Loucy (cell line): Measurements from ENCODE around the gene C9.

Source experiments
- H2AFZ ChIP-seq: fragments of 200-600 bp; sonication (generic); 2 replicates; pipeline ENCODE4 v1.6.0; 2016; ENCODE audit warnings: antibody characterized with exemption, mild to moderate bottlenecking, low read length, moderate library complexity
- H3F3A ChIP-seq: fragments of 200-600 bp; 2 replicates; pipeline ENCODE4 v1.6.0; 2016; ENCODE audit warnings: antibody characterized with exemption, low read depth, mild to moderate bottlenecking
- H3K27me3 ChIP-seq: fragments of 200-600 bp; sonication (generic); 2 replicates; pipeline ENCODE4 v1.6.1; 2014; ENCODE audit warnings: low read length, mild to moderate bottlenecking; ENCODE audit not compliant: insufficient read depth, poor library complexity, severe bottlenecking
- H3K36me3 ChIP-seq: fragments of 200-600 bp; sonication (generic); 2 replicates; pipeline ENCODE4 v1.6.1; 2016; ENCODE audit warnings: low read length; ENCODE audit not compliant: insufficient read depth
- H3K4me1 ChIP-seq: fragments of 200-600 bp; sonication (generic); 2 replicates; pipeline ENCODE4 v1.5.1; 2014; ENCODE audit warnings: low read length, mild to moderate bottlenecking; ENCODE audit not compliant: insufficient read depth, poor library complexity, severe bottlenecking
- H3K4me2 ChIP-seq: fragments of 200-600 bp; sonication (generic); 2 replicates; pipeline ENCODE4 v1.6.0; 2014; ENCODE audit warnings: antibody characterized with exemption, low read length, low read depth, mild to moderate bottlenecking; ENCODE audit not compliant: poor library complexity, severe bottlenecking
- H3K4me3 ChIP-seq: fragments of 200-600 bp; sonication (generic); 2 replicates; pipeline ENCODE4 v1.5.1; 2014; ENCODE audit warnings: low read length, mild to moderate bottlenecking, mixed read lengths; ENCODE audit not compliant: poor library complexity, severe bottlenecking
- H3K79me2 ChIP-seq: fragments of 200-600 bp; sonication (generic); 2 replicates; pipeline ENCODE4 v1.6.1; 2014; ENCODE audit warnings: low read length; ENCODE audit not compliant: insufficient read depth
- H3K9ac ChIP-seq: fragments of 200-600 bp; sonication (generic); 2 replicates; pipeline ENCODE4 v1.6.0; 2014; ENCODE audit warnings: mild to moderate bottlenecking, low read depth, low read length, moderate library complexity; ENCODE audit not compliant: poor library complexity, severe bottlenecking
- H3K9me2 ChIP-seq: fragments of 200-600 bp; sonication (generic); replicated peaks from 2 replicates; pipeline ENCODE4 v1.6.1; 2016; ENCODE audit warnings: low read depth, low read length, mixed read lengths
- H3K9me3 ChIP-seq: fragments of 200-600 bp; sonication (generic); 2 replicates; pipeline ENCODE4 v1.6.1; 2014; ENCODE audit warnings: mild to moderate bottlenecking, antibody characterized with exemption, low read length, low read depth; ENCODE audit not compliant: insufficient read depth
- H4K20me1 ChIP-seq: fragments of 200-600 bp; sonication (generic); 2 replicates; pipeline ENCODE4 v1.6.0; 2014; ENCODE audit warnings: antibody characterized with exemption, low read length, mild to moderate bottlenecking; ENCODE audit not compliant: insufficient read depth, poor library complexity, severe bottlenecking
- CTCF ChIP-seq: fragments of 200-600 bp; sonication (generic); conservative IDR thresholded peaks from 2 replicates; pipeline ENCODE4 v1.5.1; 2014; ENCODE audit warnings: mild to moderate bottlenecking, antibody characterized with exemption, low read length
- EZH2phosphoT487 ChIP-seq: fragments of 200-600 bp; IDR thresholded peaks from 2 replicates; pipeline ENCODE4 v1.6.1; 2018; ENCODE audit warnings: antibody characterized with exemption, mild to moderate bottlenecking, moderate library complexity, borderline replicate concordance

The C9 gene

DNA sequence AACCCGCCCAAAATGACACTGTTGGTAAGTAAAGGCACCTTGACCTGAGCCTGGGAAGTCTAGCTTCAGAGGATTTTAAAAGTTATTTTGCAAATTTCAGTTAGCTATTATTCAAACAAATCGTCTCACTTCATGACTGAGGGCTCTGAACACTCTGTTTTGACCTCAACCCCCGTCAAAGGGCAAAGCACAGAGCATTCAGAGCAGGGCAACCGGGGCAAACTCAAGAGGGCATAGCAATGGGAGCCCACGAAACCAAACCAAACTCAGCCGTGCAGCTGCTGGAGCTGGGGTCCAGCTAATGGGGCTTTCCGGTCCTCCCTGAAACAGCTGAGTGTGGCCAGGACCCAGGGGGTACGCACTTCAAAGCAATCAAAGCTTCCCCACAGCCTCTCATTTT lies 1.6 kb downstream of the C9 start:
- H3K9ac ChIP-seq: no peak overlapping the region
- H2AFZ ChIP-seq: no peak overlapping the region
- no peaks in the 10 kb centered on the region for H3F3A ChIP-seq
- H3K4me2 ChIP-seq: no peak overlapping the region
- H3K4me3 ChIP-seq: no peak overlapping the region
- no peaks in the 10 kb centered on the region for H4K20me1 ChIP-seq
- H3K9me2 ChIP-seq: no peaks in the 10 kb centered on the region
- H3K79me2 ChIP-seq: no peaks in the 10 kb centered on the region
- H3K36me3 ChIP-seq: no peaks in the 10 kb centered on the region
- H3K4me1 ChIP-seq: no peaks in the 10 kb centered on the region
- no peaks in the 10 kb centered on the region for H3K27me3 ChIP-seq
- H3K9me3 ChIP-seq: no peaks in the 10 kb centered on the region
- TF ChIP-seq CTCF (no peak), EZH2phosphoT487 (no peak)

DNA sequence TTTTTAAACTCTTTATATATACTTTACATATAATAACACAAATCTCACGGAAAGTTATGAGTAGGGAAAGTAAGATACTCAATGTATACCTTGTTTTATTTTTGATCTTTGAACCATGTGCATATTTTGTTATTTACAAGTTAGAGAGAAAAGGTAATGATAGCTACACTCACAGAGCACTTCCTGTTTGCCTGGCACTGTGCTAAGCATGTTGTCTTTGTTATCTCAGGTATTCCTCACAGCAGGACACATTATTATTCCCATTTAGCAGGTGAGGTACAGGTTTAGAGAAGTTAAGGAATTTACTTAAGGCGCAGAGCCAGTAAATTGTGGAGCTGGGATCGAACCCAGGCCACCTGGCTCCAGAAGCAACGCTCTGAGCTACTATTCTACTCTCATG lies 3.0 kb downstream of the C9 start:
- no peak overlapping the region for H2AFZ ChIP-seq
- H3K9ac ChIP-seq: no peak overlapping the region
- no peaks in the 10 kb centered on the region for H3K27me3 ChIP-seq
- no peaks in the 10 kb centered on the region for H3K9me2 ChIP-seq
- H4K20me1 ChIP-seq: no peaks in the 10 kb centered on the region
- no peaks in the 10 kb centered on the region for H3K36me3 ChIP-seq
- H3F3A ChIP-seq: no peaks in the 10 kb centered on the region
- H3K79me2 ChIP-seq: no peaks in the 10 kb centered on the region
- H3K9me3 ChIP-seq: no peaks in the 10 kb centered on the region
- TF ChIP-seq EZH2phosphoT487 (no peak), CTCF (no peak)
- H3K4me2 ChIP-seq: no peak overlapping the region
- no peaks in the 10 kb centered on the region for H3K4me1 ChIP-seq
- no peak overlapping the region for H3K4me3 ChIP-seq

DNA sequence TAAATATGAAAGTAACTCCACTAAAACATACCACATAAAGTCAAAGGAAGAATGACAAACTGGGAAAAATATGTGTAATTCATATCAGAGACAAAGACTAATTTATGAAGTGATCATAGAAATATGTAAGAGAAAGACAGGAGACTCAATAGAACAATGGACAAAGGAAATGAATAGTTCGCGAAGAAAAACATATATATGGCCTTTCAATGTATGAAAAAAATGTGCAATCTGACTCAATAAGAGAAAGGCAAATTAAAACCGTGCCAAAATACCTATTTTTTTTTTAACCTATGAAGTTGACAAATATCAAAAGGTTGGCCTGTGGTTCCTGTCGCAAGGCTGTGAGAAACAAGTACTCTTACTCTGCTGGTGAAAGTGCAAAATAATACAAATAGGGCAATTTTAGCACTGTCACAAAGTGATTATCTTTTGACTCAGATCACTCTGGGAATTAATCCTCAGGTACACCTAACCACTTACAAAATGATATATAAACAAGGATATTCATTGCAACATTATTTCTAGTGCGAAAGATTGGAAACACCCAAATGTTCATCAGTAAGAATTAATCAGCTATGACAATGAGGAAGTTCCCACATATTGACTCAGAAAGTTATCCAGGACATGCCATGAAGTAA lies 3.7 kb downstream of the C9 start:
- no peak overlapping the region for H3K4me2 ChIP-seq
- H3K9me2 ChIP-seq: no peaks in the 10 kb centered on the region
- no peaks in the 10 kb centered on the region for H3K79me2 ChIP-seq
- H3K9ac ChIP-seq: no peak overlapping the region
- no peak overlapping the region for H3K4me3 ChIP-seq
- TF ChIP-seq CTCF (no peak), EZH2phosphoT487 (no peak)
- H3K4me1 ChIP-seq: no peaks in the 10 kb centered on the region
- no peaks in the 10 kb centered on the region for H3K27me3 ChIP-seq
- H2AFZ ChIP-seq: no peak overlapping the region
- H4K20me1 ChIP-seq: no peaks in the 10 kb centered on the region
- no peaks in the 10 kb centered on the region for H3K36me3 ChIP-seq
- H3K9me3 ChIP-seq: no peaks in the 10 kb centered on the region
- no peaks in the 10 kb centered on the region for H3F3A ChIP-seq
